Measurements from ENCODE around the gene NDUFA8. TPM values are rescaled to one million over a fixed set of nuclear protein-coding genes. Genes with fewer than 3 reads are reported as not detected.

The NDUFA8 gene
- total RNA-seq, 4 donors from 2014 or later = 17.2 to 33.8 (median 28.9) TPM

GRCh38 chr9:122155796-122156195 is 3.8 kb downstream of the NDUFA8 start:
- intact Hi-C loops (cut with DNase I; ENCODE audit: low total_unique reads) = no loop called here
- DNase-seq (ENCODE audit: low spot score in 2 of 2) = no peak
- 83 to 86% methylated on average over 4 of the region's 4 CpGs for WGBS, 2 donors
- no peak overlapping the region for H3K4me3 ChIP-seq (ENCODE audit: low read depth, poor library complexity, severe bottlenecking)
- TF ChIP-seq POLR2A (IDR thresholded peaks at IDR 0.05) = no peak
- TF ChIP-seq, protein P1, sequence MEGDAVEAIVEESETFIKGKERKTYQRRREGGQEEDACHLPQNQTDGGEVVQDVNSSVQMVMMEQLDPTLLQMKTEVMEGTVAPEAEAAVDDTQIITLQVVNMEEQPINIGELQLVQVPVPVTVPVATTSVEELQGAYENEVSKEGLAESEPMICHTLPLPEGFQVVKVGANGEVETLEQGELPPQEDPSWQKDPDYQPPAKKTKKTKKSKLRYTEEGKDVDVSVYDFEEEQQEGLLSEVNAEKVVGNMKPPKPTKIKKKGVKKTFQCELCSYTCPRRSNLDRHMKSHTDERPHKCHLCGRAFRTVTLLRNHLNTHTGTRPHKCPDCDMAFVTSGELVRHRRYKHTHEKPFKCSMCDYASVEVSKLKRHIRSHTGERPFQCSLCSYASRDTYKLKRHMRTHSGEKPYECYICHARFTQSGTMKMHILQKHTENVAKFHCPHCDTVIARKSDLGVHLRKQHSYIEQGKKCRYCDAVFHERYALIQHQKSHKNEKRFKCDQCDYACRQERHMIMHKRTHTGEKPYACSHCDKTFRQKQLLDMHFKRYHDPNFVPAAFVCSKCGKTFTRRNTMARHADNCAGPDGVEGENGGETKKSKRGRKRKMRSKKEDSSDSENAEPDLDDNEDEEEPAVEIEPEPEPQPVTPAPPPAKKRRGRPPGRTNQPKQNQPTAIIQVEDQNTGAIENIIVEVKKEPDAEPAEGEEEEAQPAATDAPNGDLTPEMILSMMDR (IDR thresholded peaks at IDR 0.05) = no peak

DNA sequence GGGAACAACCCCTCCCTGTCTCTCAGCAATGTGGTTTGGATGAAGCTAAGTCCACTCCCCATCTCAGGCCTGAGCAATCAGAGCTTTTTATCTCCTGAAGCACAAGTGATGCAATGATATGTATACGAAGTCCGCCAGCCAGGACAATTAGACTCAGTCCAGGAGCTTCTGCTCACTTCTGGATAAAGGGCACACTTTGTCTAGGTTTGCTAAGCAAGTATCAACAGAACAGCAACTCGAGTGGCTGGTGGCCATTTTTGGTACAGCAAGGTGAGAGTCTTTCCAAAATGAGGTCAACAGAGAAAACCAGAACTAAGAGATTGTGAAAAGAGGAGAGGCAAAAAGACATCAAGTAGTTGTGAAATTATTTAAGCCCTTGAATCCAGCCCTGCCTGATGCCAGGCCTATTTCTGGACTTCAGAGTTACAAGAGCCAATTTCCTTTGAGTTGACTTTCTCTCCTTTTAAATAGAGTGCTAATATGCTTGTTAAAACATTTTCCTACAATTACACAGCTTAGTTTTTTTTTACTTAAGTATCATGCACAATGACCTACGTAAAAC is 8.2 kb downstream of the NDUFA8 start:
- no peak for TF ChIP-seq POLR2A (IDR thresholded peaks at IDR 0.05)
- TF ChIP-seq, protein P1 (IDR thresholded peaks at IDR 0.05) = no peak
- WGBS, 2 donors = 76 to 85% methylated on average over 4 of the region's 4 CpGs
- intact Hi-C loops (cut with DNase I; ENCODE audit: low total_unique reads) = no loop called here
- DNase-seq (ENCODE audit: low spot score in 2 of 2) = peak in 1 of 2 donors; percentile 20
- H3K4me3 ChIP-seq (ENCODE audit: low read depth, poor library complexity, severe bottlenecking) = no peak overlapping the region

DNA sequence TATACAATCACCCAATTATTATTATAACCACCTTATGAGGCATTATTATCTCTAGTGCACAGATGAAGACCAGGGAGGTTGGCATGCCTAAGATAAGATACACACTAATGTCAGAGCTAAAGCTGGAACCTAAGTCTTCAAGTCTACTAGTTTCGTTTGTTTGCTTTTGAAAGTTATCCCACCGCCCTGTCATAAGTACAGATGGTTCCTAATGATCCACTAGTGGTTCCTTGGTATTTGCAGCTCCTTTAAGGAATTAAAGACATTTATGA is 14.1 kb downstream of the NDUFA8 start:
- WGBS, 2 donors = 85 to 98% methylated on average over 2 of the region's 2 CpGs
- TF ChIP-seq, protein P1 (IDR thresholded peaks at IDR 0.05) = no peak
- TF ChIP-seq POLR2A (IDR thresholded peaks at IDR 0.05) = no peak
- H3K4me3 ChIP-seq (ENCODE audit: low read depth, poor library complexity, severe bottlenecking) = no peak overlapping the region
- intact Hi-C loops (cut with DNase I; ENCODE audit: low total_unique reads) = no loop called here
- no peak for DNase-seq (ENCODE audit: low spot score in 2 of 2)

DNA sequence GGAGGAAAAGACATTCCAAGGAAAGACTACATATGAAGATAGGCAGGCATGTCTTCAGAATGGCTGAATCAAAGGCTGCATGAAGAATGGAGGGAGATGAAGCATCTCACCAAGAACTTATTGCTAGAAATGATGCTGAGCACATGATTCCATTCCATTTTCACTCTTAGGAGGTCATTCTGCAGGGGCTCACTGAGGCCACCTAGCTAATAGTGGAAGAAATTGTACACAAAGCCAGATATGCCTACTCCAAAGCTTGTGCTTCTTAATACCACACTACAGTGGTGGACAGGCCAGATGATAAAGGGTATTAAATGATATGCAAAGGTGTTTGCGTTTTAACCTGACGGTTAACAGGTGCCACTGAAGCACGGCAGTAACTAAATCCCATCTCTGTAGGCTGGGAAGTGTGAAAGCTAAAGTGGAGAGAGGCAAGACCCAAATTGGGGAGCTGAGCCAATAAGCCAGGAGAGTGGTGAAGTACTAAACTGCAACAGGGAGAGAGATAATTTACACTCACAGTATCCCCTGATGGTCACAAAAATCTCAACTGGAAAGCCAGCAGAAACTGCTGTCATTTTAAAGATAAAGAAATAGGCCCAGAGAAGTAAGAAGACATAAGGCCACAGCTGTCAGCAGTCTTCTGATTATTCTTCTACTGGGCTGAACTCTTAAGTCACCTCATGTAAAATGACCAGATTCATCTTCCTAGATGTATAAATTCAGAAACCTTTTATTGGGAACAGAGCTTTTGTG is 14.6 kb downstream of the NDUFA8 start:
- whole genome bisulfite sequencing, 2 donors = 91% methylated on average over 3 of the region's 3 CpGs
- intact Hi-C loops (cut with DNase I; ENCODE audit: low total_unique reads) = no loop called here
- no peak for DNase-seq (ENCODE audit: low spot score in 2 of 2)
- no peak overlapping the region for H3K4me3 ChIP-seq (ENCODE audit: low read depth, poor library complexity, severe bottlenecking)
- TF ChIP-seq, protein P1 (IDR thresholded peaks at IDR 0.05) = no peak
- TF ChIP-seq POLR2A (IDR thresholded peaks at IDR 0.05) = no peak

GRCh38 chr9:122143876-122144405 is 15.6 kb downstream of the NDUFA8 start:
- no peak overlapping the region for H3K4me3 ChIP-seq (ENCODE audit: low read depth, poor library complexity, severe bottlenecking)
- TF ChIP-seq, protein P1 (IDR thresholded peaks at IDR 0.05) = no peak
- TF ChIP-seq POLR2A (IDR thresholded peaks at IDR 0.05) = no peak
- WGBS, 2 donors = 73 to 83% methylated on average over 14 of the region's 14 CpGs
- peak in 1 of 2 donors; percentile 75 for DNase-seq (ENCODE audit: low spot score in 2 of 2)
- intact Hi-C loops (cut with DNase I; ENCODE audit: low total_unique reads) = no loop called here

Measured in lower leg skin (tissue), 4 donors.